Tibial nerve (tissue), 4 donors: ENCODE results near the gene RBM33. TPM values are rescaled to one million over a fixed set of nuclear protein-coding genes. Genes with fewer than 3 reads are reported as not detected.
"Not testable (repeated sequence)": the region's sequence is repeated elsewhere in the genome, so short reads cannot be mapped to it uniquely, and the experiment has no call there.

ENCODE experiments used
- DNase-seq, 2 donors: peaks; one replicate each; pipeline ENCODE4 v3.0.0-alpha.2; 2019; ENCODE audit warnings: low spot score in 2 of 2
- H3K27ac ChIP-seq, 4 donors: fragments of 200-600 bp; sonication (generic) in 3 of 4; one replicate each; pipeline ENCODE4 v1.5.1; 2017 to 2019; ENCODE audit warnings: mild to moderate bottlenecking in 1 of 4
- H3K27me3 ChIP-seq, 2 donors: fragments of 200-600 bp; sonication (generic) in 1 of 2; one replicate each; pipeline versions ENCODE4 v1.5.1 to v1.6.0; 2017 to 2019
- H3K36me3 ChIP-seq, 3 donors: fragments of 200-600 bp; sonication (generic); one replicate each; pipeline ENCODE4 v1.5.1; 2018 to 2019
- H3K4me1 ChIP-seq, 4 donors: fragments of 200-600 bp; sonication (generic) in 3 of 4; one replicate each; pipeline ENCODE4 v1.5.1; 2017 to 2019
- H3K4me3 ChIP-seq, 4 donors: fragments of 200-600 bp; sonication (generic) in 3 of 4; one replicate each; pipeline ENCODE4 v1.5.1; 2017 to 2019; ENCODE audit warnings: mild to moderate bottlenecking in 1 of 4, moderate library complexity in 1 of 4
- H3K9me3 ChIP-seq, 4 donors: fragments of 200-600 bp; sonication (generic) in 3 of 4; one replicate each; pipeline ENCODE4 v1.5.1; 2017 to 2019
- EP300 ChIP-seq, 2 donors: sonication (generic); formaldehyde crosslinking; IDR thresholded peaks; one replicate each; pipeline ENCODE4 v1.6.1; 2017; ENCODE audit warnings: antibody characterized with exemption in 2 of 2, mild to moderate bottlenecking in 1 of 2
- POLR2A ChIP-seq, 2 donors: fragments of 450-650 bp; IDR thresholded peaks; one replicate each; pipeline ENCODE4 v1.6.1; 2017; ENCODE audit warnings: antibody characterized with exemption in 2 of 2, mild to moderate bottlenecking in 2 of 2, moderate library complexity in 2 of 2
- WGBS, 2 donors: methylation state at CpG; one replicate each; pipeline ENCODE4 v1.1.5; 2018; 5-methylcytosine and 5-hydroxymethylcytosine counted together
- total RNA-seq, 4 donors: library from RNA; depleted of rRNA; stranded (reverse); fragments of >200 nt; gene quantifications; one replicate each; pipeline ENCODE4 v1.1.0, GENCODE V29; 2016
- TF ChIP-seq, protein P1 (sequence below), 5 experiments: fragments of 200-600 bp in 3 of 5; fragments of 450-650 bp in 2 of 5; sonication (generic) in 3 of 5; IDR thresholded peaks; one replicate each; pipeline ENCODE4 v1.5.1; 2016 to 2019; ENCODE audit warnings: antibody characterized with exemption in 5 of 5, mild to moderate bottlenecking in 3 of 5, moderate library complexity in 2 of 5

RBM33 gene
- total RNA-seq, 4 donors from 2014 or later, result 85.0 to 92.4 (median 88.3) TPM

- H3K4me1 ChIP-seq, result peaks cover 0 to 18% (median 2%) of the 10 kb centered on the region in 4 donors
- no peaks in the 10 kb centered on the region for H3K27me3 ChIP-seq
- H3K27ac ChIP-seq, result no peak overlapping the region
- DNase-seq, result no peak
- no peak for TF ChIP-seq POLR2A (IDR thresholded peaks at IDR 0.05)
- TF ChIP-seq, protein P1, sequence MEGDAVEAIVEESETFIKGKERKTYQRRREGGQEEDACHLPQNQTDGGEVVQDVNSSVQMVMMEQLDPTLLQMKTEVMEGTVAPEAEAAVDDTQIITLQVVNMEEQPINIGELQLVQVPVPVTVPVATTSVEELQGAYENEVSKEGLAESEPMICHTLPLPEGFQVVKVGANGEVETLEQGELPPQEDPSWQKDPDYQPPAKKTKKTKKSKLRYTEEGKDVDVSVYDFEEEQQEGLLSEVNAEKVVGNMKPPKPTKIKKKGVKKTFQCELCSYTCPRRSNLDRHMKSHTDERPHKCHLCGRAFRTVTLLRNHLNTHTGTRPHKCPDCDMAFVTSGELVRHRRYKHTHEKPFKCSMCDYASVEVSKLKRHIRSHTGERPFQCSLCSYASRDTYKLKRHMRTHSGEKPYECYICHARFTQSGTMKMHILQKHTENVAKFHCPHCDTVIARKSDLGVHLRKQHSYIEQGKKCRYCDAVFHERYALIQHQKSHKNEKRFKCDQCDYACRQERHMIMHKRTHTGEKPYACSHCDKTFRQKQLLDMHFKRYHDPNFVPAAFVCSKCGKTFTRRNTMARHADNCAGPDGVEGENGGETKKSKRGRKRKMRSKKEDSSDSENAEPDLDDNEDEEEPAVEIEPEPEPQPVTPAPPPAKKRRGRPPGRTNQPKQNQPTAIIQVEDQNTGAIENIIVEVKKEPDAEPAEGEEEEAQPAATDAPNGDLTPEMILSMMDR (IDR thresholded peaks at IDR 0.05), result no peak
- TF ChIP-seq EP300 (IDR thresholded peaks at IDR 0.05), result no peak
- no peaks in the 10 kb centered on the region for H3K9me3 ChIP-seq
- H3K4me3 ChIP-seq, result no peak overlapping the region
- H3K36me3 ChIP-seq, result peaks cover 0 to 43% (median 0%) of the 10 kb centered on the region in 3 donors
- 60 to 69% methylated on average over 5 of the region's 5 CpGs for WGBS, 2 donors
Observed at GRCh38 chr7:155684543-155684942, 40.1 kb downstream of the RBM33 start.

DNA sequence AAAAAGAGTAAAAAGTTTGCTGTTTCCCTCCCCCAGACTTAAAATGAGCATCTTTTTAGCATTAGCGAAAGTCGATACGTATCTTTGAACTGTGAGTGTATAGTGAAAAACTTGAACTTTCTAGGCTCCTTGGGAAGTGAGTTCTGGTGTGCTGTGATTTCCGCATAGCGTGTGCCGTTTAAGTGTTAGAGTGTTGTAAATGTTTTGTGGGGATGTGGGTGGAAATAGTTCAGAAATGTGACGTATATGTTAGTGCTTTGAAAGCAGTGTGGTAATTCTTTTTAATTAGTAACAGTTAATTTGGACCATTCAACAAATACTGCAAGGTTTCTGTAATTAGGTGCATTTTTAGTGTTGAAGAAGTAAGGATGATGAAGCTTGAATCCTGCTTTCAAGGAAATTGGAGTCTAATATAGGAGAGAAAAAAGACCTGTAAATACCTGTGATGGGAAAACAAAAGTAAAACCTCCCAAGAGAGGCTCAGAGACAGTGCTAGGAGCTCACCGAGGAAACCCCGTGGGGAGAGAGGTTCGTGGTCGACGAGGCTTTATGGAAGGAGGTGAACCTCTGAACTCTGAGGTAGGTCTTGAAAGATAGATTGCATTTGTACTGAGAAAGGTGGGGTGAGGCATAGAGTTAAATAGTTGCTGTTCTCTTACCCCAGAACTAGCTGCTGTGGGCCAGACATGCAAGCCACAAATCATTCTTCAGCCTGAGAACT is 40.8 kb downstream of the RBM33 start:
- TF ChIP-seq POLR2A (IDR thresholded peaks at IDR 0.05) (no peak), EP300 (IDR thresholded peaks at IDR 0.05) (no peak)
- TF ChIP-seq, protein P1 (IDR thresholded peaks at IDR 0.05), result no peak
- no peaks in the 10 kb centered on the region for H3K9me3 ChIP-seq
- WGBS, 2 donors, result 87 to 91% methylated on average over 12 of the region's 12 CpGs
- peaks cover 0 to 43% (median 0%) of the 10 kb centered on the region in 3 donors for H3K36me3 ChIP-seq
- H3K4me3 ChIP-seq, result no peak overlapping the region
- H3K27me3 ChIP-seq, result no peaks in the 10 kb centered on the region
- peaks cover 0 to 18% (median 2%) of the 10 kb centered on the region in 4 donors for H3K4me1 ChIP-seq
- H3K27ac ChIP-seq, result no peak overlapping the region
- no peak for DNase-seq

GRCh38 chr7:155685791-155686160 is 41.3 kb downstream of the RBM33 start:
- 96 to 97% methylated on average over 2 of the region's 2 CpGs for WGBS, 2 donors
- H3K27ac ChIP-seq, result no peak overlapping the region
- peaks cover 0 to 40% (median 0%) of the 10 kb centered on the region in 3 donors for H3K36me3 ChIP-seq
- H3K4me3 ChIP-seq, result no peak overlapping the region
- peaks cover 0 to 15% (median 2%) of the 10 kb centered on the region in 4 donors for H3K4me1 ChIP-seq
- TF ChIP-seq, protein P1 (IDR thresholded peaks at IDR 0.05), result no peak
- TF ChIP-seq EP300 (IDR thresholded peaks at IDR 0.05), result no peak
- H3K9me3 ChIP-seq, result no peaks in the 10 kb centered on the region
- DNase-seq, result no peak
- no peaks in the 10 kb centered on the region for H3K27me3 ChIP-seq

DNA sequence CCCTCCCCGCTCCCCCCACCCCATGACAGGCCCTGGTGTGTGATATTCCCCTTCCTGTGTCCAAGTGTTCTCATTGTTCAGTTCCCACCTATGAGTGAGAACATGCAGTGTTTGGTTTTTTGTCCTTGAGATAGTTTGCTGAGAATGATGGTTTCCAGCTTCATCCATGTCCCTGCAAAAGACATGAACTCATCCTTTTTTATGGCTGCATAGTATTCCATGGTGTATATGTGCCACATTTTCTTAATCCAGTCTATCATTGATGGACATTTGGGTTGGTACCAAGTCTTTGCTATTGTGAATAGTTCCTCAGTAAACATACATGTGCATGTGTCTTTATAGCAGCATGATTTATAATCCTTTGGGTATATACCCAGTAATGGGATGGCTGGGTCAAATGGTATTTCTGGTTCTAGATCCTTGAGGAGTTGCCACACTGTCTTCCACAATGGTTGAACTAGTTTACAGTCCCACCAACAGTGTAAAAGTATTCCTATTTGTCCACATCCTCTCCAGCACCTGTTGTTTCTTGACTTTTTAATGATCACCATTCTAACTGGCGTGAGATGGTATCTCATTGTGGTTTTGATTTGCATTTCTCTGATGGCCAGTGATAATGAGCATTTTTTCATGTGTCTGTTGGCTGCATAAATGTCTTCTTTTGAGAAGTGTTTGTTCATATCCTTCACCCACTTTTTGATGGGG is 42.3 kb downstream of the RBM33 start:
- Histone ChIP-seq H3K4me1 (peaks cover 0 to 14% (median 2%) of the 10 kb centered on the region in 4 donors), H3K36me3 (peaks cover 0 to 30% (median 0%) of the 10 kb centered on the region in 3 donors)
- H3K27me3 ChIP-seq, H3K27ac ChIP-seq, H3K9me3 ChIP-seq, DNase-seq, H3K4me3 ChIP-seq: not testable (repeated sequence)
- WGBS, 2 donors, result 46 to 50% methylated on average over 2 of the region's 2 CpGs

DNA sequence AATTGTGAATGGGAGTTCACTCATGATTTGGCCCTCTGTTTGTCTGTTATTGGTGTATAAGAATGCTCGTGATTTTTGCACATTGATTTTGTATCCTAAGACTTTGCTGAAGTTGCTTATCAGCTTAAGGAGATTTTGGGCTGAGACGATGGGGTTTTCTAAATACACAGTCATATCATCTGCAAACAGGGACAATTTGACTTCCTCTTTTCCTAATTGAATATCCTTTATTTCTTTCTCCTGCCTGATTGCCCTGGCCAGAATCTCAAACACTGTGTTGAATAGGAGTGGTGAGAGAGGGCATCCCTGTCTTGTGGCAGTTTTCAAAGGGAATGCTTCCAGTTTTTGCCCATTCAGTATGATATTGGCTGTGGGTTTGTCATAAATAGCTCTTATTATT is 43.8 kb downstream of the RBM33 start:
- H3K4me3 ChIP-seq, H3K27me3 ChIP-seq, H3K27ac ChIP-seq, DNase-seq, H3K9me3 ChIP-seq: not testable (repeated sequence)
- peaks cover 0 to 26% (median 0%) of the 10 kb centered on the region in 3 donors for H3K36me3 ChIP-seq
- peaks cover 0 to 24% (median 2%) of the 10 kb centered on the region in 4 donors for H3K4me1 ChIP-seq
- WGBS, 2 donors, result 91 to 93% methylated on average over 2 of the region's 2 CpGs

- H3K36me3 ChIP-seq, result peaks cover 0 to 14% (median 0%) of the 10 kb centered on the region in 3 donors
- not testable (repeated sequence) for H3K27me3 ChIP-seq, DNase-seq, H3K4me3 ChIP-seq, H3K27ac ChIP-seq, H3K9me3 ChIP-seq
- peaks cover 0 to 30% (median 0%) of the 10 kb centered on the region in 4 donors for H3K4me1 ChIP-seq
- WGBS, 2 donors, result 94 to 97% methylated on average over 3 of the region's 3 CpGs
Observed at GRCh38 chr7:155690655-155691054, 46.2 kb downstream of the RBM33 start.
